Measurements from ENCODE around the gene PDHB. TPM values are rescaled to one million over a fixed set of nuclear protein-coding genes. Genes with fewer than 3 reads are reported as not detected.
"Not testable (repeated sequence)": the region's sequence is repeated elsewhere in the genome, so short reads cannot be mapped to it uniquely, and the experiment has no call there.

Gene PDHB
- total and polyA plus RNA-seq, 10 of the 15 experiments (the other 5 are each of a cell fraction or from before 2014, with no cell fraction given), result 62.9 to 224 (median 93.2) TPM

GRCh38 chr3:58437276-58437675 lies 3.6 kb upstream of the PDHB start:
- BruUV-seq (replicated peaks); H3K27me3 ChIP-seq (replicated peaks in 1 of 2; ENCODE audit: control insufficient read depth in 2 of 2, insufficient read depth in 2 of 2, low read length in 1 of 2); H4K20me1 ChIP-seq (ENCODE audit: control insufficient read depth, insufficient read depth); H2AFZ ChIP-seq (ENCODE audit: control insufficient read depth, low read depth, low read length); H3K9ac ChIP-seq (ENCODE audit: control insufficient read depth, insufficient read depth, low read length); H3K4me3 ChIP-seq; intact Hi-C loops (cut with micrococcal nuclease; ENCODE audit: unreplicated experiment); H3K27ac ChIP-seq (ENCODE audit: control insufficient read depth, insufficient read depth); ATAC-seq; H3K79me2 ChIP-seq (ENCODE audit: control insufficient read depth, insufficient read depth, low read length); RAD21 ChIA-PET (ENCODE audit: unreplicated experiment); in situ Hi-C loops (cut with MboI); FAIRE-seq; H3K4me1 ChIP-seq (ENCODE audit: control insufficient read depth, insufficient read depth, low read length); H3K36me3 ChIP-seq (ENCODE audit: control insufficient read depth in 2 of 2, insufficient read depth in 2 of 2, low read length in 1 of 2); H3K4me2 ChIP-seq (ENCODE audit: control insufficient read depth, insufficient read depth); POLR2A ChIA-PET; DNase-seq (ENCODE audit: low read depth, low spot score); H3K9me3 ChIP-seq (replicated peaks; ENCODE audit: control insufficient read depth, insufficient read depth, low read length): not testable (repeated sequence)
- ChIA-PET SMC1A (ENCODE audit: uncharacterized antibody, unreplicated experiment) (interaction anchor here (1.5 kb wide), 1 partner anchor 87 kb away, joined by 4 read pairs; no protein-coding TSS in a partner anchor), CTCF (interaction anchor here (1.4 kb wide), 1 partner anchor 22 kb away, joined by 4 read pairs; no protein-coding TSS in a partner anchor)
- WGBS (ENCODE audit: insufficient coverage, insufficient replicate concordance, low lambda C conversion rate, missing lambda C conversion rate), result 32% methylated on average over 8 of the region's 8 CpGs

DNA sequence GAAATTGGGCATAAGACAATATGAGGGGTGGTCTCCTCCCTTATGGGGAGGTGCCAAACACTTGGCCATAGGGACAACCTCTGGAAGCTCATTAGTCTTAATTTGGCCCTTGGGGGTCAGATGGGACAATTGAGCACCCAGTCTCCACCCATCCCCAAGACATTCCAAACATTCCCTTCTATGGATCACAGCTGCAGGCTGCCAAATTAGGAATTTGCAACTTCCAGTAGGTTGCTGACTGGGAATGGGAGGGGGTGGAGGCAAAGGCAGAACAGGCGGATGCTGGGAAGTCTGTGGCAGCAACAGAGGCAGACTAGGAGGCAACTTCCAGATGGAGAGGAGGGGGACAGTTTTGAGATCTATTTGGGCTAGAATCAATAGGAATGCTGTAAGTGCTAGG lies 1.4 kb upstream of the PDHB start:
- Histone ChIP-seq H3K9me3 (replicated peaks; ENCODE audit: control insufficient read depth, insufficient read depth, low read length) (no peaks in the 10 kb centered on the region), H3K4me3 (no peak overlapping the region), H4K20me1 (ENCODE audit: control insufficient read depth, insufficient read depth) (no peaks in the 10 kb centered on the region), H3K27ac (ENCODE audit: control insufficient read depth, insufficient read depth) (no peak overlapping the region), H3K79me2 (ENCODE audit: control insufficient read depth, insufficient read depth, low read length) (peaks cover 6% of the 10 kb centered on the region), H2AFZ (ENCODE audit: control insufficient read depth, low read depth, low read length) (no peak overlapping the region), H3K4me2 (ENCODE audit: control insufficient read depth, insufficient read depth) (no peak overlapping the region), H3K4me1 (ENCODE audit: control insufficient read depth, insufficient read depth, low read length) (peaks cover 6% of the 10 kb centered on the region), H3K36me3 (ENCODE audit: control insufficient read depth in 2 of 2, insufficient read depth in 2 of 2, low read length in 1 of 2) (no peaks in the 10 kb centered on the region; a peak in 1 of 4 replicates), H3K27me3 (replicated peaks in 1 of 2; ENCODE audit: control insufficient read depth in 2 of 2, insufficient read depth in 2 of 2, low read length in 1 of 2) (no peaks in the 10 kb centered on the region), H3K9ac (ENCODE audit: control insufficient read depth, insufficient read depth, low read length) (no peak overlapping the region)
- ChIA-PET RAD21 (ENCODE audit: unreplicated experiment) (no interaction called here), CTCF (interaction anchor here (0.8 to 2.3 kb wide), 4 partner anchors 13 to 98 kb away, joined by 3 to 7 read pairs (median 4); no protein-coding TSS in a partner anchor), POLR2A (no interaction called here), SMC1A (ENCODE audit: uncharacterized antibody, unreplicated experiment) (interaction anchor here (1.3 to 2.6 kb wide), 2 partner anchors 19 to 128 kb away, joined by 3 to 8 read pairs; partner anchors contain the start of genes HTD2 and RPP14)
- DNase-seq (ENCODE audit: low read depth, low spot score) (no peak), ATAC-seq (no peak), FAIRE-seq (no peak)
- WGBS (ENCODE audit: insufficient coverage, insufficient replicate concordance, low lambda C conversion rate, missing lambda C conversion rate), result 32% methylated on average over 1 of the region's 1 CpG
- BruUV-seq (replicated peaks), result no TSS peak
- in situ Hi-C loops (cut with MboI), result no loop called here
- intact Hi-C loops (cut with micrococcal nuclease; ENCODE audit: unreplicated experiment), result loop anchor here (5.0 kb wide), 1 partner anchor 97 kb away; no protein-coding TSS in a partner anchor
- TF ChIP-seq ZZZ3 (IDR thresholded peaks at IDR 0.05; ENCODE audit: control insufficient read depth, insufficient read length, low read depth) (no peak), RBBP5 (conservative IDR thresholded peaks at IDR 0.05) (no peak), ZNF592 (IDR thresholded peaks at IDR 0.05) (no peak), ATF3 (IDR thresholded peaks at IDR 0.05; ENCODE audit: borderline replicate concordance, extremely low read depth, low read depth, low read length) (no peak), MYB (IDR thresholded peaks at IDR 0.05; ENCODE audit: borderline replicate concordance, low read depth, low read length) (no peak), RAD51 (IDR thresholded peaks at IDR 0.05) (no peak), DPF2 (IDR thresholded peaks at IDR 0.05) (no peak), RELA (IDR thresholded peaks at IDR 0.05; ENCODE audit: borderline replicate concordance, partially characterized antibody) (no peak), MXI1 (IDR thresholded peaks at IDR 0.05; ENCODE audit: low read depth, low read length) (no peak)

All from GM12878 (cell line).